Brain microvascular endothelial cell (primary cell): Measurements from ENCODE around the gene POLR1E.

Source experiments
- DNase-seq: peaks from one replicate; pipeline ENCODE4 v3.0.0-alpha.2; 2020
- H3K27ac ChIP-seq: fragments of 250-450 bp; sonication (Bioruptor Pico); 2 replicates; pipeline ENCODE4 v1.5.1; 2020; ENCODE audit warnings: mild to moderate bottlenecking, moderate library complexity
- H3K27me3 ChIP-seq: fragments of 250-450 bp; sonication (Bioruptor Pico); replicated peaks from 2 replicates; pipeline ENCODE4 v1.5.1; 2020; ENCODE audit warnings: mild to moderate bottlenecking
- H3K36me3 ChIP-seq: fragments of 250-450 bp; sonication (Bioruptor Pico); replicated peaks from 2 replicates; pipeline ENCODE4 v1.5.1; 2020; ENCODE audit warnings: mild to moderate bottlenecking
- H3K4me3 ChIP-seq: 2 replicates; pipeline ENCODE4 v1.5.1; 2011; ENCODE audit warnings: low read depth, mild to moderate bottlenecking, control low read depth, low read length, moderate library complexity
- CTCF ChIP-seq: IDR thresholded peaks from 2 replicates; pipeline ENCODE4 v1.5.1; 2011; ENCODE audit warnings: low read depth, mild to moderate bottlenecking, moderate library complexity, low read length, control low read depth, inconsistent platforms; ENCODE audit errors: missing control alignments
- in situ Hi-C: cut with HindIII; loops from 2 replicates; pipeline ENCODE4 v1.10.0; 2017; ENCODE audit warnings: low sequenced_read_pairs, low pct_ligation_motif_present

POLR1E gene

GRCh38 chr9:37501957-37502596, 16.3 kb downstream of the POLR1E start:
- H3K36me3 ChIP-seq = peaks cover 47% of the 10 kb centered on the region
- DNase-seq = no peak

GRCh38 chr9:37503736-37504135, 18.0 kb downstream of the POLR1E start:
- H3K27ac ChIP-seq = no peak overlapping the region
- TF ChIP-seq CTCF = no peak
- no peaks in the 10 kb centered on the region for H3K27me3 ChIP-seq
- peak; percentile 20 for DNase-seq
- in situ Hi-C loops = no loop called here
- peaks cover 43% of the 10 kb centered on the region for H3K36me3 ChIP-seq
- no peak overlapping the region for H3K4me3 ChIP-seq

More at GRCh38 chr9:37501957-37502596, 16.3 kb downstream of the POLR1E start:
- no peak overlapping the region for H3K4me3 ChIP-seq
- no peak for TF ChIP-seq CTCF
- in situ Hi-C loops = no loop called here
- no peaks in the 10 kb centered on the region for H3K27me3 ChIP-seq
- H3K27ac ChIP-seq = no peak overlapping the region

- Histone ChIP-seq H3K36me3 (peaks cover 39% of the 10 kb centered on the region), H3K27ac (no peak overlapping the region)
- DNase-seq = no peak
These were observed 18.9 kb downstream of the POLR1E start for GRCh38 chr9:37504605-37505004.

GRCh38 chr9:37507566-37508134, 21.9 kb downstream of the POLR1E start:
- Histone ChIP-seq H3K4me3 (no peak overlapping the region), H3K27me3 (no peaks in the 10 kb centered on the region), H3K36me3 (peaks cover 16% of the 10 kb centered on the region), H3K27ac (no peak overlapping the region)
- in situ Hi-C loops = no loop called here
- no peak for TF ChIP-seq CTCF
- DNase-seq = no peak

More at GRCh38 chr9:37504605-37505004, 18.9 kb downstream of the POLR1E start:
- no peaks in the 10 kb centered on the region for H3K27me3 ChIP-seq
- in situ Hi-C loops = no loop called here
- no peak overlapping the region for H3K4me3 ChIP-seq
- no peak for TF ChIP-seq CTCF

- Histone ChIP-seq H3K36me3 (peaks cover 9% of the 10 kb centered on the region), H3K4me3 (no peak overlapping the region), H3K27ac (no peak overlapping the region), H3K27me3 (no peaks in the 10 kb centered on the region)
- in situ Hi-C loops = no loop called here
- TF ChIP-seq CTCF = no peak
- no peak for DNase-seq
These were observed 22.5 kb downstream of the POLR1E start for GRCh38 chr9:37508135-37508833.

- in situ Hi-C loops = no loop called here
- no peak for DNase-seq
These were observed 23.1 kb downstream of the POLR1E start for GRCh38 chr9:37508834-37509206.

More at GRCh38 chr9:37508834-37509206, 23.1 kb downstream of the POLR1E start:
- no peak overlapping the region for H3K27ac ChIP-seq
- H3K27me3 ChIP-seq = no peaks in the 10 kb centered on the region
- no peak for TF ChIP-seq CTCF
- H3K4me3 ChIP-seq = no peak overlapping the region
- peaks cover 5% of the 10 kb centered on the region for H3K36me3 ChIP-seq
